ENCODE measurements around the gene F10. TPM values are rescaled to one million over a fixed set of nuclear protein-coding genes. Genes with fewer than 3 reads are reported as not detected.

Gene F10
- total and polyA plus RNA-seq, 10 donors = 1.6 to 6.4 (median 2.9) TPM

DNA sequence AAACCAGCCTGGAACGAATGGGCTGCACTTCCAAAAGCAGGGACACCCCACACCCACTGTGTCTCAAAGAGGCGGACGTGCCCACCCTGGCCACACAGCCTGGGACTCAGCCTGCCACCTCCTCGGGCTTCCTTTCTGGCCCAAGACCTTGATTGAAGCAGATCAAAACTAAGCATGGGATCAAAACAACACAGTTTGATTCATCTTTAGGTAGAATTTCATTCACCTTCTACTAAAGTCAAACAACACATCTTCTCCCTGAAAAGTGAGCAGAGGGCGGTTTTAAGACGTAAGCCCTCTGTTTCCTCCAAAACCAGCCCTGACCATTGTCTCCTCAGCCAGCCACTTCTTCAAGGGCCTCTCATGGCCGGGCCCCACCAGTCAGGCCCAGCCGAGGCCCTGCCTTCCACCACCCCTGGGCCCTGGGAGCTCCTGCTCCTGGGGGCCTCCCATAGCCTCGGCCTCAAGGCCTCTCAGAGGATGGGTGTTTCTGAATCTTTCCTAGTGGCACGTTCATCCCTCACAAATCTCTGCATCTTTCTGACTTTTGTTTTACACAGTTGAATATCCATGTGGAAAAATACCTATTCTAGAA lies 6.3 kb upstream of the F10 start:
- no peak overlapping the region for H3K4me3 ChIP-seq
- 80 to 90% (median 82%) methylated on average over 7 to 10 of the region's 10 CpGs for WGBS, 5 donors
- H3K27me3 ChIP-seq (replicated peaks in 1 of 7) = peaks cover 0 to 21% (median 0%) of the 10 kb centered on the region in 7 donors
- no peaks in the 10 kb centered on the region for H3K9me3 ChIP-seq
- TF ChIP-seq POLR2A (IDR thresholded peaks at IDR 0.05) (no peak), POLR2AphosphoS5 (IDR thresholded peaks at IDR 0.05) (no peak)
- peak; percentile 37 for DNase-seq
- no peak overlapping the region for H3K27ac ChIP-seq
- intact Hi-C loops (cut with DNase I; ENCODE audit: low total_unique reads) = no loop called here
- no peaks in the 10 kb centered on the region for H3K36me3 ChIP-seq
- H3K4me1 ChIP-seq = no peaks in the 10 kb centered on the region

GRCh38 chr13:113116871-113117271 lies 5.7 kb upstream of the F10 start:
- peaks cover 0 to 25% (median 0%) of the 10 kb centered on the region in 7 donors for H3K27me3 ChIP-seq (replicated peaks in 1 of 7)
- intact Hi-C loops (cut with DNase I; ENCODE audit: low total_unique reads) = no loop called here
- WGBS, 5 donors = 88 to 94% (median 92%) methylated on average over 8 to 10 of the region's 10 CpGs
- peak; percentile 35 for DNase-seq
- no peaks in the 10 kb centered on the region for H3K9me3 ChIP-seq
- no peak overlapping the region for H3K27ac ChIP-seq
- no peaks in the 10 kb centered on the region for H3K36me3 ChIP-seq
- no peak overlapping the region for H3K4me3 ChIP-seq
- no peak for TF ChIP-seq POLR2A (IDR thresholded peaks at IDR 0.05)
- TF ChIP-seq CTCF (IDR thresholded peaks at IDR 0.05 in 8 of 11, conservative IDR thresholded peaks at IDR 0.05 in 3 of 11) = no peak
- TF ChIP-seq POLR2AphosphoS5 (IDR thresholded peaks at IDR 0.05) = no peak
- H3K4me1 ChIP-seq = no peaks in the 10 kb centered on the region

- intact Hi-C loops (cut with DNase I; ENCODE audit: low total_unique reads) = no loop called here
- Histone ChIP-seq H3K27me3 (replicated peaks in 1 of 7) (peaks cover 0 to 25% (median 0%) of the 10 kb centered on the region in 7 donors), H3K4me3 (no peak overlapping the region), H3K4me1 (no peaks in the 10 kb centered on the region), H3K9me3 (no peaks in the 10 kb centered on the region), H3K36me3 (no peaks in the 10 kb centered on the region), H3K27ac (no peak overlapping the region)
- WGBS, 5 donors = 82 to 96% (median 89%) methylated on average over 18 to 26 of the region's 26 CpGs
- TF ChIP-seq POLR2AphosphoS5 (IDR thresholded peaks at IDR 0.05) = no peak
- no peak for TF ChIP-seq POLR2A (IDR thresholded peaks at IDR 0.05)
- no peak for TF ChIP-seq CTCF (IDR thresholded peaks at IDR 0.05 in 8 of 11, conservative IDR thresholded peaks at IDR 0.05 in 3 of 11)
- DNase-seq = peak; percentile 51
Observed at GRCh38 chr13:113117335-113117872, 5.2 kb upstream of the F10 start.

DNA sequence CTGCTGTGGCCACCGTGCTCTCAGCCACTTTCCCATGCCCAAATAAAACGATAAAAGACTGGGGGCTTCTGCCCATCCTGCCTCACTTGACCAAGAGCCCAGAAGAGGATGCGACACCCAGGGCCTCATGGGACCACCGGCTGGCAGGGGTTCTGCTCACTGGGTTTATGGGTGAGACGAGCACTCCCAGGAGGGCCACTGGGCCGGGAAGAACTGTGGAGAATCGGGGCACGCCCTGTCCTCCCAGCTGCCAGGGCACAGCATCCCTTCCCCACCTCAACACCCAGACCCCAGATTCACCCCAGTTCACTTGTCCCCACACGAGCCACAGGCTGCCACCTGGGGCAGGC lies 4.7 kb upstream of the F10 start:
- H3K27ac ChIP-seq = no peak overlapping the region
- H3K4me3 ChIP-seq = no peak overlapping the region
- H3K36me3 ChIP-seq = no peaks in the 10 kb centered on the region
- TF ChIP-seq CTCF (IDR thresholded peaks at IDR 0.05 in 8 of 11, conservative IDR thresholded peaks at IDR 0.05 in 3 of 11) (no peak), POLR2A (IDR thresholded peaks at IDR 0.05) (no peak), POLR2AphosphoS5 (IDR thresholded peaks at IDR 0.05) (no peak)
- peak; percentile 62 for DNase-seq
- H3K27me3 ChIP-seq (replicated peaks in 1 of 7) = peaks cover 0 to 25% (median 0%) of the 10 kb centered on the region in 7 donors
- intact Hi-C loops (cut with DNase I; ENCODE audit: low total_unique reads) = no loop called here
- no peaks in the 10 kb centered on the region for H3K9me3 ChIP-seq
- WGBS, 5 donors = 70 to 84% (median 78%) methylated on average over 5 to 9 of the region's 9 CpGs
- no peaks in the 10 kb centered on the region for H3K4me1 ChIP-seq
